HG03565 (cell line): ENCODE data around the gene REEP6.
"Not testable (repeated sequence)": the region's sequence is repeated elsewhere in the genome, so short reads cannot be mapped to it uniquely, and the experiment has no call there.

Source experiments
- ATAC-seq: cut with Tn5 transposase; IDR thresholded peaks from one replicate; pipeline ENCODE4 v1.9.1; 2021; ENCODE audit warnings: mild to moderate bottlenecking, moderate library complexity; ENCODE audit not compliant: unreplicated experiment

The REEP6 gene

GRCh38 chr19:1471515-1472160, 19.3 kb upstream of the REEP6 start:
- ATAC-seq = no peak

- ATAC-seq = no peak
These were observed 18.5 kb upstream of the REEP6 start for GRCh38 chr19:1472231-1473084.

- no peak for ATAC-seq
These were observed 17.7 kb upstream of the REEP6 start for GRCh38 chr19:1473085-1473851.

- ATAC-seq = no peak
These were observed 16.8 kb upstream of the REEP6 start for GRCh38 chr19:1474011-1474764.

- no peak for ATAC-seq
These were observed 16.1 kb upstream of the REEP6 start for GRCh38 chr19:1474765-1475351.

- no peak for ATAC-seq
These were observed 15.1 kb upstream of the REEP6 start for GRCh38 chr19:1475751-1476437.

GRCh38 chr19:1477056-1477455, 13.9 kb upstream of the REEP6 start:
- not testable (repeated sequence) for ATAC-seq

GRCh38 chr19:1478934-1479707, 11.9 kb upstream of the REEP6 start, which contains the start of gene C19orf25:
Gene C19orf25 (minus strand): TSS chr19:1479215. CDS start chr19:1478903, 312 bp downstream.
- ATAC-seq = peak; percentile 82

- ATAC-seq = no peak
These were observed 9.6 kb upstream of the REEP6 start for GRCh38 chr19:1481224-1481892.

- ATAC-seq = no peak
These were observed 9.1 kb upstream of the REEP6 start for GRCh38 chr19:1481893-1482360.

GRCh38 chr19:1482361-1483130, 8.4 kb upstream of the REEP6 start:
- no peak for ATAC-seq

GRCh38 chr19:1483131-1483978, 7.6 kb upstream of the REEP6 start:
- no peak for ATAC-seq

GRCh38 chr19:1483979-1484428, 7.0 kb upstream of the REEP6 start:
- ATAC-seq = no peak

- no peak for ATAC-seq
These were observed 4.0 kb upstream of the REEP6 start for GRCh38 chr19:1486720-1487575.

- ATAC-seq = no peak
These were observed 3.3 kb upstream of the REEP6 start for GRCh38 chr19:1487576-1488281.
